AG09319 (cell line): ENCODE results near the gene PPP3CA.

Source experiments
- DNase-seq: peaks from one replicate; pipeline ENCODE4 v3.0.0-alpha.2; 2010; ENCODE audit warnings: low read depth; ENCODE audit errors: extremely low read depth
- CTCF ChIP-seq: IDR thresholded peaks from 2 replicates; pipeline ENCODE4 v1.5.1; 2011; ENCODE audit warnings: low read depth, mild to moderate bottlenecking, inconsistent platforms, low read length, moderate library complexity

The PPP3CA gene

GRCh38 chr4:101290654-101291053, 56.7 kb downstream of the PPP3CA start:
- no peak for DNase-seq
- no peak for TF ChIP-seq CTCF

GRCh38 chr4:101289306-101289705, 58.0 kb downstream of the PPP3CA start:
- TF ChIP-seq CTCF: no peak
- DNase-seq: no peak

GRCh38 chr4:101288365-101289145, 58.8 kb downstream of the PPP3CA start:
- no peak for TF ChIP-seq CTCF
- no peak for DNase-seq

- TF ChIP-seq CTCF: no peak
- DNase-seq: no peak
Measured at GRCh38 chr4:101287324-101287723, 60.0 kb downstream of the PPP3CA start.

- TF ChIP-seq CTCF: no peak
- DNase-seq: no peak
Measured at GRCh38 chr4:101286663-101287062, 60.7 kb downstream of the PPP3CA start.

- TF ChIP-seq CTCF: no peak
- no peak for DNase-seq
Measured at GRCh38 chr4:101285985-101286384, 61.3 kb downstream of the PPP3CA start.

GRCh38 chr4:101284546-101284945, 62.8 kb downstream of the PPP3CA start:
- DNase-seq: no peak
- no peak for TF ChIP-seq CTCF
